GM10266 (cell line): ENCODE results near the gene NHERF1.

Experiments
- DNase-seq: peaks from one replicate; pipeline ENCODE4 v3.0.0; 2012; ENCODE audit errors: extremely low spot score
- TF ChIP-seq, protein P1 (sequence below): IDR thresholded peaks from 2 replicates; pipeline ENCODE4 v1.5.1; 2012; ENCODE audit warnings: mild to moderate bottlenecking, low read depth; ENCODE audit not compliant: control insufficient read depth, insufficient read depth; ENCODE audit errors: missing control alignments

Gene NHERF1

DNA sequence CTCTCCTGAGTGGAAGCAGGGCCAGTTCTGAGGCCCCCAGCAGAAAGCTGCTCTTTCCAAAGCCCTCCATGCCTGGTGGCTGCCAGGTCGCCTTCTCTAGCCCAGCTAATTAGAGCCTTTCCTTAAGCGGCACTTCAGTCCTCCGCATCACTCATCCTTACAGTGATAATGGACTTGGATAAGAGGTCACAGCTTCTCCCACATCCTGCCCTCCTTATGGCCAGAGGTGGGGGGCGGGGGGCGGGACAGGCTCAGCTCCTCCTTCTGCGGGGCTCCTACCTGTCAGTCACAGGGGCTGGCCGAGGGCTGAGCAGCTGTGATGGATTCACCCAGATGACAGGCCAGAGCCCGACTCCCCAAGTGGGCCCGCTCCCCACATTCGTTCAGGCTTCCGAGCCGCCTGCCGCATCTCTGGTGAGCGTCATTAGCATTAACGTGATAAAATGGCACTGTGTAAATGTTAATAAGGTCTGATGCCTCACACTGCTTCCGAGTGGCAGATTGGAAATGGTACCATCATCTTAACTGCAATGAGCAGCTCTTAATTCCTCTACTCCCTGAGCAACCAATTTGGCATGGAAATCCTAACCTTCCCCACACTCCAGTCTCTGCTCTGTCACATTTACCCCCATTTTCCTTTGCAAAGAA is 70.0 kb downstream of the NHERF1 start:
- DNase-seq: no peak
- TF ChIP-seq, protein P1, sequence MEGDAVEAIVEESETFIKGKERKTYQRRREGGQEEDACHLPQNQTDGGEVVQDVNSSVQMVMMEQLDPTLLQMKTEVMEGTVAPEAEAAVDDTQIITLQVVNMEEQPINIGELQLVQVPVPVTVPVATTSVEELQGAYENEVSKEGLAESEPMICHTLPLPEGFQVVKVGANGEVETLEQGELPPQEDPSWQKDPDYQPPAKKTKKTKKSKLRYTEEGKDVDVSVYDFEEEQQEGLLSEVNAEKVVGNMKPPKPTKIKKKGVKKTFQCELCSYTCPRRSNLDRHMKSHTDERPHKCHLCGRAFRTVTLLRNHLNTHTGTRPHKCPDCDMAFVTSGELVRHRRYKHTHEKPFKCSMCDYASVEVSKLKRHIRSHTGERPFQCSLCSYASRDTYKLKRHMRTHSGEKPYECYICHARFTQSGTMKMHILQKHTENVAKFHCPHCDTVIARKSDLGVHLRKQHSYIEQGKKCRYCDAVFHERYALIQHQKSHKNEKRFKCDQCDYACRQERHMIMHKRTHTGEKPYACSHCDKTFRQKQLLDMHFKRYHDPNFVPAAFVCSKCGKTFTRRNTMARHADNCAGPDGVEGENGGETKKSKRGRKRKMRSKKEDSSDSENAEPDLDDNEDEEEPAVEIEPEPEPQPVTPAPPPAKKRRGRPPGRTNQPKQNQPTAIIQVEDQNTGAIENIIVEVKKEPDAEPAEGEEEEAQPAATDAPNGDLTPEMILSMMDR: no peak
